Muscle layer of duodenum (tissue), 2 donors: ENCODE results near the gene EFCC1.
A peak's percentile ranks its signal among the peaks of the same experiment; 100 is the strongest.

Source experiments
- H3K27ac ChIP-seq: one replicate; pipeline ENCODE4 v1.7.0; 2013; ENCODE audit warnings: mild to moderate bottlenecking, low read length
- H3K27me3 ChIP-seq: one replicate; pipeline ENCODE4 v1.7.0; 2013; ENCODE audit warnings: low read depth, mild to moderate bottlenecking, control low read depth, low read length
- H3K36me3 ChIP-seq, 2 donors: one replicate each; pipeline ENCODE4 v1.7.0; 2013; ENCODE audit warnings: low read length in 2 of 2, control low read depth in 1 of 2, mild to moderate bottlenecking in 1 of 2; ENCODE audit not compliant: insufficient read depth in 2 of 2, control insufficient read depth in 1 of 2
- H3K4me1 ChIP-seq, 2 donors: one replicate each; pipeline ENCODE4 v1.7.0; 2013; ENCODE audit warnings: low read length in 2 of 2, mild to moderate bottlenecking in 2 of 2, control low read depth in 1 of 2, moderate library complexity in 1 of 2; ENCODE audit not compliant: insufficient read depth in 2 of 2, control insufficient read depth in 1 of 2
- H3K4me3 ChIP-seq, 2 donors: one replicate each; pipeline ENCODE4 v1.7.0; 2013; ENCODE audit warnings: low read length in 2 of 2, low read depth in 1 of 2, mild to moderate bottlenecking in 1 of 2
- H3K9me3 ChIP-seq, 2 donors: one replicate each; pipeline ENCODE4 v1.7.0; 2013; ENCODE audit warnings: low read length in 2 of 2, control low read depth in 1 of 2, mild to moderate bottlenecking in 1 of 2; ENCODE audit not compliant: control insufficient read depth in 1 of 2
- donor health status: healthy.

The EFCC1 gene

GRCh38 chr3:129016720-129017483 is 15.8 kb downstream of the EFCC1 start:
- Histone ChIP-seq H3K4me3 (no peak overlapping the region), H3K9me3 (no peaks in the 10 kb centered on the region), H3K27ac (peak overlapping the region; percentile 64), H3K36me3 (no peaks in the 10 kb centered on the region), H3K27me3 (no peaks in the 10 kb centered on the region), H3K4me1 (peaks cover 9 to 12% of the 10 kb centered on the region in 2 donors)

GRCh38 chr3:129017484-129017899 is 16.4 kb downstream of the EFCC1 start:
- Histone ChIP-seq H3K4me3 (no peak overlapping the region), H3K27ac (peak overlapping the region; percentile 40), H3K27me3 (no peaks in the 10 kb centered on the region), H3K36me3 (no peaks in the 10 kb centered on the region), H3K4me1 (peaks cover 9 to 12% of the 10 kb centered on the region in 2 donors), H3K9me3 (no peaks in the 10 kb centered on the region)

- Histone ChIP-seq H3K4me3 (no peak overlapping the region), H3K27ac (peak overlapping the region; percentile 40), H3K27me3 (no peaks in the 10 kb centered on the region), H3K4me1 (peaks cover 9 to 12% of the 10 kb centered on the region in 2 donors), H3K9me3 (no peaks in the 10 kb centered on the region), H3K36me3 (no peaks in the 10 kb centered on the region)
Observed at GRCh38 chr3:129018271-129018670, 17.2 kb downstream of the EFCC1 start.

- H3K27me3 ChIP-seq = no peaks in the 10 kb centered on the region
- no peak overlapping the region for H3K27ac ChIP-seq
- H3K9me3 ChIP-seq = no peaks in the 10 kb centered on the region
- H3K4me3 ChIP-seq = no peak overlapping the region
- no peaks in the 10 kb centered on the region for H3K36me3 ChIP-seq
- H3K4me1 ChIP-seq = peaks cover 9 to 12% of the 10 kb centered on the region in 2 donors
Observed at GRCh38 chr3:129018751-129019150, 17.6 kb downstream of the EFCC1 start.

- Histone ChIP-seq H3K36me3 (no peaks in the 10 kb centered on the region), H3K27ac (no peak overlapping the region), H3K4me3 (no peak overlapping the region), H3K9me3 (no peaks in the 10 kb centered on the region), H3K4me1 (peaks cover 9 to 12% of the 10 kb centered on the region in 2 donors), H3K27me3 (no peaks in the 10 kb centered on the region)
Observed at GRCh38 chr3:129019266-129019665, 18.2 kb downstream of the EFCC1 start.

- H3K27ac ChIP-seq = no peak overlapping the region
- no peak overlapping the region for H3K4me3 ChIP-seq
- H3K27me3 ChIP-seq = no peaks in the 10 kb centered on the region
- H3K9me3 ChIP-seq = no peaks in the 10 kb centered on the region
- peaks cover 6 to 14% of the 10 kb centered on the region in 2 donors for H3K4me1 ChIP-seq
- H3K36me3 ChIP-seq = no peaks in the 10 kb centered on the region
Observed at GRCh38 chr3:129020691-129021090, 19.6 kb downstream of the EFCC1 start.

- Histone ChIP-seq H3K4me1 (peaks cover 1 to 9% of the 10 kb centered on the region in 2 donors), H3K9me3 (no peaks in the 10 kb centered on the region), H3K27ac (no peak overlapping the region), H3K36me3 (no peaks in the 10 kb centered on the region), H3K27me3 (no peaks in the 10 kb centered on the region), H3K4me3 (no peak overlapping the region)
Observed at GRCh38 chr3:129021140-129021551, 20.0 kb downstream of the EFCC1 start.

GRCh38 chr3:129022114-129023007 is 21.3 kb downstream of the EFCC1 start:
- Histone ChIP-seq H3K36me3 (no peaks in the 10 kb centered on the region), H3K9me3 (no peaks in the 10 kb centered on the region), H3K27me3 (no peaks in the 10 kb centered on the region), H3K4me3 (no peak overlapping the region), H3K27ac (no peak overlapping the region), H3K4me1 (peaks cover 0 to 8% of the 10 kb centered on the region in 2 donors)

- H3K4me1 ChIP-seq = peaks cover 0 to 8% of the 10 kb centered on the region in 2 donors
- no peak overlapping the region for H3K27ac ChIP-seq
- no peaks in the 10 kb centered on the region for H3K36me3 ChIP-seq
- H3K9me3 ChIP-seq = no peaks in the 10 kb centered on the region
- no peak overlapping the region for H3K4me3 ChIP-seq
- H3K27me3 ChIP-seq = no peaks in the 10 kb centered on the region
Observed at GRCh38 chr3:129023008-129023358, 21.9 kb downstream of the EFCC1 start.

- no peak overlapping the region for H3K27ac ChIP-seq
Observed at GRCh38 chr3:129023909-129024308, 22.8 kb downstream of the EFCC1 start.

GRCh38 chr3:129025108-129025507 is 24.0 kb downstream of the EFCC1 start:
- Histone ChIP-seq H3K36me3 (no peaks in the 10 kb centered on the region), H3K27ac (no peak overlapping the region), H3K4me3 (no peak overlapping the region), H3K4me1 (peaks cover 0 to 8% of the 10 kb centered on the region in 2 donors), H3K9me3 (no peaks in the 10 kb centered on the region), H3K27me3 (no peaks in the 10 kb centered on the region)

More at GRCh38 chr3:129023909-129024308, 22.8 kb downstream of the EFCC1 start:
- Histone ChIP-seq H3K9me3 (no peaks in the 10 kb centered on the region), H3K4me1 (peaks cover 0 to 8% of the 10 kb centered on the region in 2 donors), H3K4me3 (no peak overlapping the region), H3K27me3 (no peaks in the 10 kb centered on the region), H3K36me3 (no peaks in the 10 kb centered on the region)
